Measurements from ENCODE around the gene ANKRD6.

DNA sequence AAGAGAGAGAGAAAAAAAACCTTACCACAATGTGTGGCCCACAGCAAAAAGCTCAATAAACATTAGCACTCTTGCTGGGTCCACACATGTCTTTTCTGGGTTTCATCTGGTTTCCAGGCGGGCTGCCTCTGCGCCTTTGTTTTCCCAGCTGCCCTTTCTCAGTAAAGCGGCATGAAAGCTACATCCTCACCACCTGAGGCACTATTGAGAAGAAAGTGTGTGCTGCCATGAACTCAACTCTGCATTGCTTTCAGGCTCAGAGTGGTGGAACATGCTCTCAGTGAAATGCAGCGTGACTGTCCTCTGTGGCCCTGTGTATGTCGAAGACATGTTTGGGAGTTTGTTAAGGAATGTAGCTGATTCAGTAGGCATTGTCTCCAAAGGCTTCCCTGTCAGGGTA, 103.3 kb downstream of the ANKRD6 start:
- TF ChIP-seq, protein P1, sequence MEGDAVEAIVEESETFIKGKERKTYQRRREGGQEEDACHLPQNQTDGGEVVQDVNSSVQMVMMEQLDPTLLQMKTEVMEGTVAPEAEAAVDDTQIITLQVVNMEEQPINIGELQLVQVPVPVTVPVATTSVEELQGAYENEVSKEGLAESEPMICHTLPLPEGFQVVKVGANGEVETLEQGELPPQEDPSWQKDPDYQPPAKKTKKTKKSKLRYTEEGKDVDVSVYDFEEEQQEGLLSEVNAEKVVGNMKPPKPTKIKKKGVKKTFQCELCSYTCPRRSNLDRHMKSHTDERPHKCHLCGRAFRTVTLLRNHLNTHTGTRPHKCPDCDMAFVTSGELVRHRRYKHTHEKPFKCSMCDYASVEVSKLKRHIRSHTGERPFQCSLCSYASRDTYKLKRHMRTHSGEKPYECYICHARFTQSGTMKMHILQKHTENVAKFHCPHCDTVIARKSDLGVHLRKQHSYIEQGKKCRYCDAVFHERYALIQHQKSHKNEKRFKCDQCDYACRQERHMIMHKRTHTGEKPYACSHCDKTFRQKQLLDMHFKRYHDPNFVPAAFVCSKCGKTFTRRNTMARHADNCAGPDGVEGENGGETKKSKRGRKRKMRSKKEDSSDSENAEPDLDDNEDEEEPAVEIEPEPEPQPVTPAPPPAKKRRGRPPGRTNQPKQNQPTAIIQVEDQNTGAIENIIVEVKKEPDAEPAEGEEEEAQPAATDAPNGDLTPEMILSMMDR (IDR thresholded peaks at IDR 0.05; ENCODE audit: extremely low read depth in 1 of 2, insufficient read depth in 1 of 2, low read depth in 1 of 2, low read length in 2 of 2): no peak
- TF ChIP-seq EZH2 (IDR thresholded peaks at IDR 0.05; ENCODE audit: borderline replicate concordance, low read depth, low read length, severe bottlenecking) (no peak), POLR2AphosphoS5 (IDR thresholded peaks at IDR 0.05; ENCODE audit: insufficient read depth, low read depth, low read length) (no peak), MAX (IDR thresholded peaks at IDR 0.05; ENCODE audit: insufficient read depth, insufficient read length) (no peak), JUN (IDR thresholded peaks at IDR 0.05; ENCODE audit: borderline replicate concordance, insufficient read depth, insufficient read length, low read depth) (no peak), POLR2A (IDR thresholded peaks at IDR 0.05; ENCODE audit: low read depth, low read length) (no peak), MYC (IDR thresholded peaks at IDR 0.05; ENCODE audit: low read depth, low read length) (no peak), GATA2 (IDR thresholded peaks at IDR 0.05; ENCODE audit: insufficient read depth, insufficient read length, low read depth, low read length) (no peak)
